ENCODE data around the gene BMPER.

GRCh38 chr7:33922820-33923219 lies 17.5 kb downstream of the BMPER start:
- TF ChIP-seq POLR2A (IDR thresholded peaks at IDR 0.05), result no peak
- TF ChIP-seq, protein P1, sequence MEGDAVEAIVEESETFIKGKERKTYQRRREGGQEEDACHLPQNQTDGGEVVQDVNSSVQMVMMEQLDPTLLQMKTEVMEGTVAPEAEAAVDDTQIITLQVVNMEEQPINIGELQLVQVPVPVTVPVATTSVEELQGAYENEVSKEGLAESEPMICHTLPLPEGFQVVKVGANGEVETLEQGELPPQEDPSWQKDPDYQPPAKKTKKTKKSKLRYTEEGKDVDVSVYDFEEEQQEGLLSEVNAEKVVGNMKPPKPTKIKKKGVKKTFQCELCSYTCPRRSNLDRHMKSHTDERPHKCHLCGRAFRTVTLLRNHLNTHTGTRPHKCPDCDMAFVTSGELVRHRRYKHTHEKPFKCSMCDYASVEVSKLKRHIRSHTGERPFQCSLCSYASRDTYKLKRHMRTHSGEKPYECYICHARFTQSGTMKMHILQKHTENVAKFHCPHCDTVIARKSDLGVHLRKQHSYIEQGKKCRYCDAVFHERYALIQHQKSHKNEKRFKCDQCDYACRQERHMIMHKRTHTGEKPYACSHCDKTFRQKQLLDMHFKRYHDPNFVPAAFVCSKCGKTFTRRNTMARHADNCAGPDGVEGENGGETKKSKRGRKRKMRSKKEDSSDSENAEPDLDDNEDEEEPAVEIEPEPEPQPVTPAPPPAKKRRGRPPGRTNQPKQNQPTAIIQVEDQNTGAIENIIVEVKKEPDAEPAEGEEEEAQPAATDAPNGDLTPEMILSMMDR (IDR thresholded peaks at IDR 0.05), result no peak
- peak in 2 of 3 donors; percentile 33 to 38 for TF ChIP-seq POLR2AphosphoS5 (IDR thresholded peaks at IDR 0.05)
- no peak for TF ChIP-seq EP300 (IDR thresholded peaks at IDR 0.05)

All from stomach (tissue), 4 donors.